Prostate gland (tissue), 2 donors: Measurements from ENCODE around the gene DNAAF8. TPM values are rescaled to one million over a fixed set of nuclear protein-coding genes. Genes with fewer than 3 reads are reported as not detected.

Experiments
- DNase-seq: peaks from one replicate; pipeline ENCODE4 v3.0.0-alpha.2; 2019; ENCODE audit warnings: low spot score
- H3K27ac ChIP-seq, 2 donors: fragments of 200-600 bp; sonication (generic); 2 replicates each; pipeline ENCODE4 v1.5.1; 2017 to 2019
- H3K27me3 ChIP-seq: fragments of 200-600 bp; sonication (generic); replicated peaks from 2 replicates; pipeline ENCODE4 v1.5.1; 2019; ENCODE audit not compliant: insufficient read depth
- H3K36me3 ChIP-seq, 2 donors: fragments of 200-600 bp; sonication (generic); 1 replicate in 1 of 2; 2 replicates in 1 of 2; pipeline versions ENCODE4 v1.5.1 to v1.8.1; 2017 to 2019
- H3K4me1 ChIP-seq: fragments of 200-600 bp; sonication (generic); replicated peaks from 2 replicates; pipeline ENCODE4 v1.5.1; 2019
- H3K4me3 ChIP-seq, 2 donors: fragments of 200-600 bp; sonication (generic); 2 replicates each; pipeline ENCODE4 v1.5.1; 2017 to 2019
- H3K9me3 ChIP-seq: fragments of 200-600 bp; sonication (generic); 2 replicates; pipeline ENCODE4 v1.5.1; 2017
- CTCF ChIP-seq, 4 experiments: fragments of 200-600 bp in 2 of 4; fragments of 450-650 bp in 2 of 4; sonication (generic) in 2 of 4; IDR thresholded peaks; 1 replicate in 3 of 4; 2 replicates in 1 of 4; pipeline ENCODE4 v1.5.1; 2016 to 2019; ENCODE audit warnings: antibody characterized with exemption in 4 of 4, mild to moderate bottlenecking in 2 of 4, moderate library complexity in 2 of 4
- POLR2A ChIP-seq: fragments of 450-650 bp; IDR thresholded peaks from one replicate; pipeline ENCODE4 v1.6.1; 2016; ENCODE audit warnings: antibody characterized with exemption, mild to moderate bottlenecking
- POLR2AphosphoS5 ChIP-seq: sonication (generic); formaldehyde crosslinking; IDR thresholded peaks from one replicate; pipeline ENCODE4 v1.6.1; 2017; ENCODE audit warnings: antibody characterized with exemption
- WGBS: methylation state at CpG from one replicate; pipeline ENCODE4 v1.1.5; 2018; 5-methylcytosine and 5-hydroxymethylcytosine counted together
- intact Hi-C: fragments of 100-400 bp; cut with DNase I; formaldehyde crosslinking; loops from one replicate; pipeline ENCODE4 v1.14.2; 2022
- total RNA-seq, 2 donors: library from RNA; depleted of rRNA; stranded (reverse); fragments of >200 nt; gene quantifications; one replicate each; pipeline ENCODE4 v1.1.0, GENCODE V29; 2016

DNAAF8 gene
- total RNA-seq, 2 donors from 2014 or later = 7.1 to 21.9 TPM

GRCh38 chr16:4696172-4696904 lies 38.0 kb upstream of the DNAAF8 start:
- H3K27ac ChIP-seq = peak overlapping the region; percentile 79 to 89
- no peaks in the 10 kb centered on the region for H3K9me3 ChIP-seq
- TF ChIP-seq POLR2AphosphoS5 (no peak), CTCF (IDR thresholded peaks at IDR 0.05) (no peak), POLR2A (no peak)
- intact Hi-C loops = no loop called here
- H3K27me3 ChIP-seq = no peaks in the 10 kb centered on the region
- H3K4me1 ChIP-seq = peaks cover 13% of the 10 kb centered on the region
- peaks cover 7 to 14% of the 10 kb centered on the region in 2 donors for H3K36me3 ChIP-seq
- no peak for DNase-seq
- H3K4me3 ChIP-seq = no peak overlapping the region
- WGBS = 46% methylated on average over 19 of the region's 19 CpGs

GRCh38 chr16:4696905-4697847 lies 37.2 kb upstream of the DNAAF8 start:
- Histone ChIP-seq H3K36me3 (peaks cover 7 to 14% of the 10 kb centered on the region in 2 donors), H3K9me3 (no peaks in the 10 kb centered on the region), H3K27me3 (no peaks in the 10 kb centered on the region), H3K4me1 (peaks cover 13% of the 10 kb centered on the region), H3K27ac (peak overlapping the region in 1 of 2 donors; percentile 89), H3K4me3 (no peak overlapping the region)
- intact Hi-C loops = no loop called here
- WGBS = 79% methylated on average over 33 of the region's 33 CpGs
- TF ChIP-seq POLR2A (no peak), CTCF (IDR thresholded peaks at IDR 0.05) (no peak), POLR2AphosphoS5 (no peak)
- no peak for DNase-seq

- Histone ChIP-seq H3K4me1 (peaks cover 13% of the 10 kb centered on the region), H3K4me3 (no peak overlapping the region), H3K36me3 (peaks cover 7 to 14% of the 10 kb centered on the region in 2 donors), H3K27ac (no peak overlapping the region), H3K9me3 (no peaks in the 10 kb centered on the region), H3K27me3 (no peaks in the 10 kb centered on the region)
- TF ChIP-seq POLR2A (no peak), POLR2AphosphoS5 (no peak), CTCF (IDR thresholded peaks at IDR 0.05) (no peak)
- intact Hi-C loops = no loop called here
- no peak for DNase-seq
- 96% methylated on average over 5 of the region's 9 CpGs for WGBS
Observed at GRCh38 chr16:4697848-4698291, 36.5 kb upstream of the DNAAF8 start.

GRCh38 chr16:4698321-4699045 lies 35.9 kb upstream of the DNAAF8 start:
- DNase-seq = no peak
- H3K4me1 ChIP-seq = peaks cover 13% of the 10 kb centered on the region
- no peak overlapping the region for H3K4me3 ChIP-seq
- intact Hi-C loops = no loop called here
- WGBS = 89% methylated on average over 32 of the region's 36 CpGs
- no peak for TF ChIP-seq CTCF (IDR thresholded peaks at IDR 0.05)
- TF ChIP-seq POLR2A = no peak
- no peaks in the 10 kb centered on the region for H3K9me3 ChIP-seq
- H3K36me3 ChIP-seq = peaks cover 7 to 14% of the 10 kb centered on the region in 2 donors
- no peaks in the 10 kb centered on the region for H3K27me3 ChIP-seq
- no peak overlapping the region for H3K27ac ChIP-seq
